IMR-90 (cell line): ENCODE results near the gene OR10H2.

Experiments used
- BHLHE40 ChIP-seq: fragments of 150-350 bp; IDR thresholded peaks from 2 replicates; pipeline ENCODE4 v1.6.1; 2016; ENCODE audit warnings: mild to moderate bottlenecking, low read depth, low read length
- CEBPB ChIP-seq: IDR thresholded peaks from 2 replicates; pipeline ENCODE4 v1.6.1; 2012; ENCODE audit warnings: low read depth, low read length, improper control_type of control experiment
- CHD1 ChIP-seq: IDR thresholded peaks from 2 replicates; pipeline ENCODE4 v1.6.1; 2012; ENCODE audit warnings: low read depth, low read length, improper control_type of control experiment
- MAFK ChIP-seq: IDR thresholded peaks from 2 replicates; pipeline ENCODE4 v1.6.1; 2012; ENCODE audit warnings: low read depth, low read length, improper control_type of control experiment
- MAZ ChIP-seq: IDR thresholded peaks from 2 replicates; pipeline ENCODE4 v1.6.1; 2012; ENCODE audit warnings: low read depth, mild to moderate bottlenecking, low read length, improper control_type of control experiment, moderate library complexity, borderline replicate concordance
- MXI1 ChIP-seq: IDR thresholded peaks from 2 replicates; pipeline ENCODE4 v1.6.1; 2012; ENCODE audit warnings: low read depth, mild to moderate bottlenecking, low read length, moderate library complexity, borderline replicate concordance
- POLR2A ChIP-seq: IDR thresholded peaks from 2 replicates; pipeline ENCODE4 v1.6.1; 2012; ENCODE audit warnings: mild to moderate bottlenecking, low read depth, low read length
- RAD21 ChIP-seq: IDR thresholded peaks from 2 replicates; pipeline ENCODE4 v1.6.1; 2012; ENCODE audit warnings: low read length, improper control_type of control experiment
- RCOR1 ChIP-seq: IDR thresholded peaks from 2 replicates; pipeline ENCODE4 v1.6.1; 2012; ENCODE audit warnings: mild to moderate bottlenecking, low read length, improper control_type of control experiment; ENCODE audit not compliant: insufficient replicate concordance
- SMC3 ChIP-seq: fragments of 150-350 bp; IDR thresholded peaks from 2 replicates; pipeline ENCODE4 v1.6.1; 2016; ENCODE audit warnings: low read depth, mild to moderate bottlenecking, antibody characterized with exemption, low read length, moderate library complexity
- TF ChIP-seq, protein P1 (sequence below): conservative IDR thresholded peaks from 2 replicates; pipeline ENCODE4 v1.5.1; 2012; ENCODE audit warnings: mild to moderate bottlenecking, low read depth, low read length, improper control_type of control experiment
- TF ChIP-seq, protein P2 (sequence below): fragments of 150-350 bp; IDR thresholded peaks from 2 replicates; pipeline ENCODE4 v1.6.1; 2017; ENCODE audit warnings: mild to moderate bottlenecking, antibody characterized with exemption, low read length, low read depth

DNA sequence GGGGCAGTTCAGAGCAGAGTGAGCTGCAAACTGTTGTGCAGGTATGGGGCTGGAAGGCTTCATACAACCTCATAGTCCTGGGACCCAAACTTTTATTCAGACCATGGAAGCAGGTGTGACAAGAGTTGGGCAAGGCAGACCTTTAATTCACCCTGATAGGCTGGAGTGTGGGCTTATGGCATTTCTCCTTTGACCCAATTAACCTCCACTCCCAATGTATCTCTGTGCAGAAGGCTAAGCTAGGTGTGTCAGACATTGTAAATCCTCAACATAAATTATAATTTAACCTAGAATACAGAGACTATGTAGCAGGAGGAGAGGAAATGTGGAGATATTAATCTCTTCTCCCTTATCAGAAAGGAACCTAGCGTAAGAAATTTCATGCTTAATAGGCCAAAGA is 12.2 kb upstream of the OR10H2 start:
- TF ChIP-seq, protein P1, sequence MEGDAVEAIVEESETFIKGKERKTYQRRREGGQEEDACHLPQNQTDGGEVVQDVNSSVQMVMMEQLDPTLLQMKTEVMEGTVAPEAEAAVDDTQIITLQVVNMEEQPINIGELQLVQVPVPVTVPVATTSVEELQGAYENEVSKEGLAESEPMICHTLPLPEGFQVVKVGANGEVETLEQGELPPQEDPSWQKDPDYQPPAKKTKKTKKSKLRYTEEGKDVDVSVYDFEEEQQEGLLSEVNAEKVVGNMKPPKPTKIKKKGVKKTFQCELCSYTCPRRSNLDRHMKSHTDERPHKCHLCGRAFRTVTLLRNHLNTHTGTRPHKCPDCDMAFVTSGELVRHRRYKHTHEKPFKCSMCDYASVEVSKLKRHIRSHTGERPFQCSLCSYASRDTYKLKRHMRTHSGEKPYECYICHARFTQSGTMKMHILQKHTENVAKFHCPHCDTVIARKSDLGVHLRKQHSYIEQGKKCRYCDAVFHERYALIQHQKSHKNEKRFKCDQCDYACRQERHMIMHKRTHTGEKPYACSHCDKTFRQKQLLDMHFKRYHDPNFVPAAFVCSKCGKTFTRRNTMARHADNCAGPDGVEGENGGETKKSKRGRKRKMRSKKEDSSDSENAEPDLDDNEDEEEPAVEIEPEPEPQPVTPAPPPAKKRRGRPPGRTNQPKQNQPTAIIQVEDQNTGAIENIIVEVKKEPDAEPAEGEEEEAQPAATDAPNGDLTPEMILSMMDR, result no peak
- TF ChIP-seq RAD21, result no peak
- TF ChIP-seq POLR2A, result no peak
- TF ChIP-seq CHD1, result no peak
- no peak for TF ChIP-seq SMC3
- no peak for TF ChIP-seq RCOR1
- TF ChIP-seq MAFK, result no peak
- TF ChIP-seq, protein P2, sequence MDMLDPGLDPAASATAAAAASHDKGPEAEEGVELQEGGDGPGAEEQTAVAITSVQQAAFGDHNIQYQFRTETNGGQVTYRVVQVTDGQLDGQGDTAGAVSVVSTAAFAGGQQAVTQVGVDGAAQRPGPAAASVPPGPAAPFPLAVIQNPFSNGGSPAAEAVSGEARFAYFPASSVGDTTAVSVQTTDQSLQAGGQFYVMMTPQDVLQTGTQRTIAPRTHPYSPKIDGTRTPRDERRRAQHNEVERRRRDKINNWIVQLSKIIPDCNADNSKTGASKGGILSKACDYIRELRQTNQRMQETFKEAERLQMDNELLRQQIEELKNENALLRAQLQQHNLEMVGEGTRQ, result no peak
- no peak for TF ChIP-seq MXI1
- no peak for TF ChIP-seq MAZ
- TF ChIP-seq CEBPB, result no peak
- no peak for TF ChIP-seq BHLHE40
